Epithelial cell of alveolus of lung (primary cell): ENCODE measurements around the gene FCF1. TPM values are rescaled to one million over a fixed set of nuclear protein-coding genes. Genes with fewer than 3 reads are reported as not detected.

Source experiments
- total RNA-seq: library from RNA; depleted of rRNA; stranded (reverse); fragments of >200 nt; gene quantifications from 2 replicates; pipeline ENCODE4 v1.2.1, GENCODE V29; 2015

The FCF1 gene
- 26.4 and 31.5 TPM in 2 replicates for total RNA-seq

GRCh38 chr14:74712499-74713394 lies at the start of gene FCF1, which contains the start of gene AREL1:
Gene FCF1 (plus strand): TSS chr14:74713144. CDS start chr14:74713198, 54 bp downstream.
Gene AREL1 (minus strand): TSS chr14:74713080. CDS start chr14:74685615, 27,465 bp downstream.

GRCh38 chr14:74762917-74763802 lies 50.2 kb downstream of the FCF1 start, which contains the start of gene YLPM1:
Gene YLPM1 (plus strand): TSS chr14:74763316. CDS start chr14:74763490, 174 bp downstream.

Other genes starting within 250 kb of the FCF1 start
- gene NPC2, start 219.8 kb upstream of the FCF1 start, total RNA-seq = 435 and 461 TPM in 2 replicates
- 24.2 and 28.0 TPM in 2 replicates for gene ISCA2, start 219.4 kb upstream of the FCF1 start, total RNA-seq
- 52.7 and 110 TPM in 2 replicates for gene LTBP2, start 100.9 kb upstream of the FCF1 start, total RNA-seq
- 27.7 and 38.0 TPM in 2 replicates for gene AREL1, start 64 bp upstream of the FCF1 start, total RNA-seq
- 18.5 and 32.3 TPM in 2 replicates for gene YLPM1, start 50.2 kb downstream of the FCF1 start, total RNA-seq
- not detected in 2 replicates for gene PROX2, start 163.0 kb downstream of the FCF1 start, total RNA-seq
- gene DLST, start 168.8 kb downstream of the FCF1 start, total RNA-seq = 63.9 and 65.2 TPM in 2 replicates
- gene RPS6KL1, start 210.1 kb downstream of the FCF1 start, total RNA-seq = 2.1 TPM in 1 of 2 replicates, not detected in the other
- gene PGF, start 242.5 kb downstream of the FCF1 start, total RNA-seq = 14.6 and 24.5 TPM in 2 replicates